Right atrium auricular region (tissue), 2 donors: ENCODE data around the gene CNPPD1. TPM values are rescaled to one million over a fixed set of nuclear protein-coding genes. Genes with fewer than 3 reads are reported as not detected.

Experiments
- DNase-seq: peaks from one replicate; pipeline ENCODE4 v3.0.0-alpha.2; 2019; ENCODE audit warnings: low spot score
- H3K27ac ChIP-seq, 2 donors: fragments of 200-600 bp; sonication (generic); 1 replicate in 1 of 2; 2 replicates in 1 of 2; pipeline ENCODE4 v1.5.1; 2016 to 2019
- H3K27me3 ChIP-seq, 2 donors: fragments of 200-600 bp; sonication (generic); one replicate each; pipeline versions ENCODE4 v1.5.1 to v1.6.0; 2017 to 2019
- H3K36me3 ChIP-seq: fragments of 200-600 bp; sonication (generic); one replicate; pipeline ENCODE4 v1.5.1; 2016
- H3K4me1 ChIP-seq, 2 donors: fragments of 200-600 bp; sonication (generic); one replicate each; pipeline versions ENCODE4 v1.5.1 to v1.6.0; 2017 to 2019
- H3K4me3 ChIP-seq, 2 donors: fragments of 200-600 bp; sonication (generic); 1 replicate in 1 of 2; 2 replicates in 1 of 2; pipeline ENCODE4 v1.5.1; 2017 to 2019; ENCODE audit warnings: mild to moderate bottlenecking in 1 of 2, moderate library complexity in 1 of 2
- H3K9me3 ChIP-seq, 2 donors: fragments of 200-600 bp; sonication (generic); one replicate each; pipeline ENCODE4 v1.5.1; 2019
- CTCF ChIP-seq, 2 donors: fragments of 200-600 bp; sonication (generic); IDR thresholded peaks; one replicate each; pipeline ENCODE4 v1.5.1; 2019; ENCODE audit warnings: antibody characterized with exemption in 2 of 2
- total RNA-seq, 2 donors: library from RNA; depleted of rRNA; stranded (reverse); fragments of >200 nt; gene quantifications; one replicate each; pipeline ENCODE4 v1.1.0, GENCODE V29; 2016

CNPPD1 gene
- total RNA-seq, 2 donors from 2014 or later = 32.4 to 42.3 TPM

- H3K27ac ChIP-seq = no peak overlapping the region
- DNase-seq = no peak
- no peaks in the 10 kb centered on the region for H3K9me3 ChIP-seq
- peaks cover 40% of the 10 kb centered on the region for H3K36me3 ChIP-seq
- peaks cover 0 to 35% of the 10 kb centered on the region in 2 donors for H3K4me1 ChIP-seq
- TF ChIP-seq CTCF (IDR thresholded peaks at IDR 0.05) = no peak
- no peaks in the 10 kb centered on the region for H3K27me3 ChIP-seq
- H3K4me3 ChIP-seq = no peak overlapping the region
These were observed 38.1 kb upstream of the CNPPD1 start for GRCh38 chr2:219214786-219215185.

- Histone ChIP-seq H3K9me3 (no peaks in the 10 kb centered on the region), H3K27ac (no peak overlapping the region), H3K27me3 (no peaks in the 10 kb centered on the region), H3K4me1 (peaks cover 0 to 29% of the 10 kb centered on the region in 2 donors), H3K36me3 (peaks cover 39% of the 10 kb centered on the region), H3K4me3 (no peak overlapping the region)
- TF ChIP-seq CTCF (IDR thresholded peaks at IDR 0.05) = no peak
- DNase-seq = no peak
These were observed 37.4 kb upstream of the CNPPD1 start for GRCh38 chr2:219214141-219214540.

- no peak for DNase-seq
- TF ChIP-seq CTCF (IDR thresholded peaks at IDR 0.05) = no peak
- peaks cover 0 to 25% of the 10 kb centered on the region in 2 donors for H3K4me1 ChIP-seq
- H3K9me3 ChIP-seq = no peaks in the 10 kb centered on the region
- no peaks in the 10 kb centered on the region for H3K27me3 ChIP-seq
- H3K4me3 ChIP-seq = no peak overlapping the region
- H3K36me3 ChIP-seq = peaks cover 44% of the 10 kb centered on the region
- no peak overlapping the region for H3K27ac ChIP-seq
These were observed 36.9 kb upstream of the CNPPD1 start for GRCh38 chr2:219213486-219214071.

GRCh38 chr2:219213026-219213415 lies 36.3 kb upstream of the CNPPD1 start:
- no peak overlapping the region for H3K4me3 ChIP-seq
- H3K27ac ChIP-seq = no peak overlapping the region
- no peak for TF ChIP-seq CTCF (IDR thresholded peaks at IDR 0.05)
- no peak for DNase-seq
- no peaks in the 10 kb centered on the region for H3K27me3 ChIP-seq
- H3K9me3 ChIP-seq = no peaks in the 10 kb centered on the region
- H3K36me3 ChIP-seq = peaks cover 47% of the 10 kb centered on the region
- H3K4me1 ChIP-seq = peaks cover 0 to 24% of the 10 kb centered on the region in 2 donors

- peaks cover 44% of the 10 kb centered on the region for H3K36me3 ChIP-seq
- no peaks in the 10 kb centered on the region for H3K27me3 ChIP-seq
- peaks cover 0 to 19% of the 10 kb centered on the region in 2 donors for H3K4me1 ChIP-seq
- no peak overlapping the region for H3K4me3 ChIP-seq
- DNase-seq = no peak
- H3K27ac ChIP-seq = no peak overlapping the region
- H3K9me3 ChIP-seq = no peaks in the 10 kb centered on the region
- TF ChIP-seq CTCF (IDR thresholded peaks at IDR 0.05) = no peak
These were observed 34.2 kb upstream of the CNPPD1 start for GRCh38 chr2:219210886-219211362.
